Measurements from ENCODE around the gene ERVH48-1.
A peak's percentile ranks its signal among the peaks of the same experiment; 100 is the strongest.

Gene ERVH48-1

GRCh38 chr21:42925114-42925926, at the start of gene ERVH48-1:
ERVH48-1 (minus strand) TSS chr21:42925630; CDS start chr21:42919006, 6,624 bp downstream.
- H3K36me3 ChIP-seq (replicated peaks; ENCODE audit: insufficient read depth, low read length), result no peaks in the 10 kb centered on the region
- H3K4me3 ChIP-seq (ENCODE audit: low read length), result no peak within 1 kb of the TSS
- no peaks in the 10 kb centered on the region for H3F3A ChIP-seq (ENCODE audit: insufficient read depth, low read length)
- H3K9ac ChIP-seq (ENCODE audit: low read length), result no peak within 1 kb of the TSS
- no peaks in the 10 kb centered on the region for H4K20me1 ChIP-seq (ENCODE audit: insufficient read depth, low read length)
- no peaks in the 10 kb centered on the region for H3K9me3 ChIP-seq (replicated peaks; ENCODE audit: insufficient read depth, low read length)
- H2AFZ ChIP-seq (ENCODE audit: low read length), result 0 out of 2 replicates have a peak within 1 kb of the TSS, but pooled peaks have one; percentile 69
- H3K79me2 ChIP-seq (ENCODE audit: low read length), result no peaks in the 10 kb centered on the region
- H3K9me2 ChIP-seq (replicated peaks; ENCODE audit: insufficient read depth, low read length), result no peaks in the 10 kb centered on the region
- H3K27ac ChIP-seq (ENCODE audit: low read length), result no peak within 1 kb of the TSS
- H3K27me3 ChIP-seq (replicated peaks; ENCODE audit: insufficient read depth, low read length), result no peaks in the 10 kb centered on the region
- TF ChIP-seq EZH2 (optimal IDR thresholded peaks at IDR 0.05; ENCODE audit: low read depth, low read length) (no peak), CTCF (IDR thresholded peaks at IDR 0.05; ENCODE audit: low read length) (no peak), EZH2phosphoT487 (IDR thresholded peaks at IDR 0.05; ENCODE audit: low read length) (no peak)
- no peak for DNase-seq
- peaks cover 9% of the 10 kb centered on the region; the same call in 1 of the 2 replicates for H3K4me1 ChIP-seq (ENCODE audit: low read length)
- no peak within 1 kb of the TSS for H3K4me2 ChIP-seq (ENCODE audit: low read depth, low read length)

- peaks cover 39% of the 10 kb centered on the region for H3K79me2 ChIP-seq (ENCODE audit: low read length)
- no peaks in the 10 kb centered on the region; the same call in 1 of the 2 replicates for H3K36me3 ChIP-seq (replicated peaks; ENCODE audit: insufficient read depth, low read length)
- H4K20me1 ChIP-seq (ENCODE audit: insufficient read depth, low read length), result no peaks in the 10 kb centered on the region
- peak within 1 kb of the TSS; percentile 86 for H3K9ac ChIP-seq (ENCODE audit: low read length)
- peak within 1 kb of the TSS; percentile 93 for H2AFZ ChIP-seq (ENCODE audit: low read length)
- H3K27me3 ChIP-seq (replicated peaks; ENCODE audit: insufficient read depth, low read length), result no peaks in the 10 kb centered on the region
- peak within 1 kb of the TSS; percentile 97 for H3K4me2 ChIP-seq (ENCODE audit: low read depth, low read length)
- peaks cover 10% of the 10 kb centered on the region; the same call in 1 of the 2 replicates for H3F3A ChIP-seq (ENCODE audit: insufficient read depth, low read length)
- peak; percentile 27; the same call in 1 of the 2 replicates for TF ChIP-seq CTCF (IDR thresholded peaks at IDR 0.05; ENCODE audit: low read length)
- TF ChIP-seq EZH2 (optimal IDR thresholded peaks at IDR 0.05; ENCODE audit: low read depth, low read length), result no peak
- H3K9me2 ChIP-seq (replicated peaks; ENCODE audit: insufficient read depth, low read length), result no peaks in the 10 kb centered on the region
- H3K27ac ChIP-seq (ENCODE audit: low read length), result peak within 1 kb of the TSS; percentile 63; the same call in 1 of the 2 replicates
- peak; percentile 100 for DNase-seq
- peaks cover 15% of the 10 kb centered on the region for H3K4me1 ChIP-seq (ENCODE audit: low read length)
- peak within 1 kb of the TSS; percentile 80 for H3K4me3 ChIP-seq (ENCODE audit: low read length)
- H3K9me3 ChIP-seq (replicated peaks; ENCODE audit: insufficient read depth, low read length), result no peaks in the 10 kb centered on the region
These were observed 48.8 kb upstream of the ERVH48-1 start, which contains the start of gene PKNOX1 for GRCh38 chr21:42973991-42974831. PKNOX1 (plus strand) TSS chr21:42974562; CDS start chr21:43004382, 29,820 bp downstream.

- Histone ChIP-seq H4K20me1 (ENCODE audit: insufficient read depth, low read length) (no peaks in the 10 kb centered on the region), H3K27me3 (replicated peaks; ENCODE audit: insufficient read depth, low read length) (no peaks in the 10 kb centered on the region), H3K9me2 (replicated peaks; ENCODE audit: insufficient read depth, low read length) (no peaks in the 10 kb centered on the region), H3K9me3 (replicated peaks; ENCODE audit: insufficient read depth, low read length) (no peaks in the 10 kb centered on the region), H3F3A (ENCODE audit: insufficient read depth, low read length) (peaks cover 10% of the 10 kb centered on the region; the same call in 1 of the 2 replicates), H3K9ac (ENCODE audit: low read length) (peak overlapping the region; percentile 86), H2AFZ (ENCODE audit: low read length) (peak overlapping the region; percentile 93), H3K79me2 (ENCODE audit: low read length) (peaks cover 32% of the 10 kb centered on the region), H3K4me1 (ENCODE audit: low read length) (peaks cover 15% of the 10 kb centered on the region), H3K27ac (ENCODE audit: low read length) (peak overlapping the region; percentile 63; the same call in 1 of the 2 replicates), H3K4me2 (ENCODE audit: low read depth, low read length) (peak overlapping the region; percentile 97), H3K36me3 (replicated peaks; ENCODE audit: insufficient read depth, low read length) (no peaks in the 10 kb centered on the region), H3K4me3 (ENCODE audit: low read length) (peak overlapping the region; percentile 71)
- DNase-seq, result no peak
- TF ChIP-seq EZH2 (optimal IDR thresholded peaks at IDR 0.05; ENCODE audit: low read depth, low read length), result no peak
- no peak for TF ChIP-seq EZH2phosphoT487 (IDR thresholded peaks at IDR 0.05; ENCODE audit: low read length)
- TF ChIP-seq CTCF (IDR thresholded peaks at IDR 0.05; ENCODE audit: low read length), result no peak; the same call in 1 of the 2 replicates
These were observed 48.0 kb upstream of the ERVH48-1 start for GRCh38 chr21:42973309-42973990.

All from MM.1S (cell line).